ENCODE measurements around the gene TBC1D9B. TPM values are rescaled to one million over a fixed set of nuclear protein-coding genes. Genes with fewer than 3 reads are reported as not detected.

TBC1D9B gene
- total RNA-seq, 4 donors from 2014 or later = 56.1 to 65.9 (median 62.7) TPM

GRCh38 chr5:179879690-179880010 lies 28.0 kb downstream of the TBC1D9B start:
- H3K9me3 ChIP-seq = peaks cover 0 to 11% (median 0%) of the 10 kb centered on the region in 3 donors
- in situ Hi-C loops (cut with MboI; ENCODE audit: low sequenced_read_pairs in 4 of 4) = no loop called here
- no peak overlapping the region for H3K27ac ChIP-seq
- peaks cover 8 to 15% of the 10 kb centered on the region in 2 donors for H3K4me1 ChIP-seq
- H3K27me3 ChIP-seq = no peaks in the 10 kb centered on the region
- DNase-seq (no peak), ATAC-seq (no peak)
- no peak overlapping the region for H3K4me3 ChIP-seq
- H3K36me3 ChIP-seq = peaks cover 0 to 70% of the 10 kb centered on the region in 2 donors
- intact Hi-C loops (cut with DNase I; ENCODE audit: low total_unique reads) = no loop called here
- TF ChIP-seq CTCF (IDR thresholded peaks at IDR 0.05 in 4 of 5, conservative IDR thresholded peaks at IDR 0.05 in 1 of 5) (no peak), POLR2A (IDR thresholded peaks at IDR 0.05) (no peak)

GRCh38 chr5:179879003-179879689 lies 28.6 kb downstream of the TBC1D9B start:
- no peak for ATAC-seq
- in situ Hi-C loops (cut with MboI; ENCODE audit: low sequenced_read_pairs in 4 of 4) = no loop called here

GRCh38 chr5:179878222-179879002 lies 29.3 kb downstream of the TBC1D9B start:
- Histone ChIP-seq H3K27me3 (no peaks in the 10 kb centered on the region), H3K9me3 (peaks cover 0 to 3% (median 0%) of the 10 kb centered on the region in 3 donors), H3K36me3 (peaks cover 0 to 70% of the 10 kb centered on the region in 2 donors), H3K4me3 (no peak overlapping the region), H3K4me1 (peaks cover 8 to 15% of the 10 kb centered on the region in 2 donors), H3K27ac (peak overlapping the region; percentile 18 to 45 (median 42))
- in situ Hi-C loops (cut with MboI; ENCODE audit: low sequenced_read_pairs in 4 of 4) = no loop called here
- no peak for TF ChIP-seq POLR2A (IDR thresholded peaks at IDR 0.05)
- no peak for TF ChIP-seq CTCF (IDR thresholded peaks at IDR 0.05 in 4 of 5, conservative IDR thresholded peaks at IDR 0.05 in 1 of 5)
- intact Hi-C loops (cut with DNase I; ENCODE audit: low total_unique reads) = no loop called here
- peak in 1 of 2 donors; percentile 52 for DNase-seq
- peak; percentile 43 to 71 for ATAC-seq

More at GRCh38 chr5:179879003-179879689, 28.6 kb downstream of the TBC1D9B start:
- H3K36me3 ChIP-seq = peaks cover 0 to 70% of the 10 kb centered on the region in 2 donors
- H3K4me1 ChIP-seq = peaks cover 8 to 15% of the 10 kb centered on the region in 2 donors
- TF ChIP-seq POLR2A (IDR thresholded peaks at IDR 0.05) (no peak), CTCF (IDR thresholded peaks at IDR 0.05 in 4 of 5, conservative IDR thresholded peaks at IDR 0.05 in 1 of 5) (no peak)
- no peak overlapping the region for H3K4me3 ChIP-seq
- intact Hi-C loops (cut with DNase I; ENCODE audit: low total_unique reads) = no loop called here
- H3K27me3 ChIP-seq = no peaks in the 10 kb centered on the region
- H3K9me3 ChIP-seq = peaks cover 0 to 10% (median 0%) of the 10 kb centered on the region in 3 donors
- H3K27ac ChIP-seq = peak overlapping the region in 3 of 4 donors; percentile 41 to 45 (median 43)
- no peak for DNase-seq

- Histone ChIP-seq H3K4me3 (no peak overlapping the region), H3K4me1 (peaks cover 8 to 15% of the 10 kb centered on the region in 2 donors), H3K36me3 (peaks cover 0 to 72% of the 10 kb centered on the region in 2 donors), H3K27ac (peak overlapping the region in 3 of 4 donors; percentile 47 to 79 (median 59)), H3K9me3 (no peaks in the 10 kb centered on the region), H3K27me3 (no peaks in the 10 kb centered on the region)
- intact Hi-C loops (cut with DNase I; ENCODE audit: low total_unique reads) (no loop called here), in situ Hi-C loops (cut with MboI; ENCODE audit: low sequenced_read_pairs in 4 of 4) (no loop called here)
- ATAC-seq = no peak
- DNase-seq = no peak
- TF ChIP-seq POLR2A (IDR thresholded peaks at IDR 0.05) (no peak), CTCF (IDR thresholded peaks at IDR 0.05 in 4 of 5, conservative IDR thresholded peaks at IDR 0.05 in 1 of 5) (no peak)
Measured at GRCh38 chr5:179876610-179876952, 31.1 kb downstream of the TBC1D9B start.

All from gastrocnemius medialis (tissue), 4 donors.